ENCODE data around the gene NOL4L. TPM values are rescaled to one million over a fixed set of nuclear protein-coding genes. Genes with fewer than 3 reads are reported as not detected.

Gene NOL4L
- total RNA-seq, 4 donors from 2014 or later = 5.8 to 19.4 (median 12.8) TPM

- no peak for TF ChIP-seq EP300 (IDR thresholded peaks at IDR 0.05)
- TF ChIP-seq, protein P1, sequence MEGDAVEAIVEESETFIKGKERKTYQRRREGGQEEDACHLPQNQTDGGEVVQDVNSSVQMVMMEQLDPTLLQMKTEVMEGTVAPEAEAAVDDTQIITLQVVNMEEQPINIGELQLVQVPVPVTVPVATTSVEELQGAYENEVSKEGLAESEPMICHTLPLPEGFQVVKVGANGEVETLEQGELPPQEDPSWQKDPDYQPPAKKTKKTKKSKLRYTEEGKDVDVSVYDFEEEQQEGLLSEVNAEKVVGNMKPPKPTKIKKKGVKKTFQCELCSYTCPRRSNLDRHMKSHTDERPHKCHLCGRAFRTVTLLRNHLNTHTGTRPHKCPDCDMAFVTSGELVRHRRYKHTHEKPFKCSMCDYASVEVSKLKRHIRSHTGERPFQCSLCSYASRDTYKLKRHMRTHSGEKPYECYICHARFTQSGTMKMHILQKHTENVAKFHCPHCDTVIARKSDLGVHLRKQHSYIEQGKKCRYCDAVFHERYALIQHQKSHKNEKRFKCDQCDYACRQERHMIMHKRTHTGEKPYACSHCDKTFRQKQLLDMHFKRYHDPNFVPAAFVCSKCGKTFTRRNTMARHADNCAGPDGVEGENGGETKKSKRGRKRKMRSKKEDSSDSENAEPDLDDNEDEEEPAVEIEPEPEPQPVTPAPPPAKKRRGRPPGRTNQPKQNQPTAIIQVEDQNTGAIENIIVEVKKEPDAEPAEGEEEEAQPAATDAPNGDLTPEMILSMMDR (IDR thresholded peaks at IDR 0.05) = no peak
- TF ChIP-seq POLR2A (IDR thresholded peaks at IDR 0.05; ENCODE audit: low read depth) = no peak
- TF ChIP-seq POLR2AphosphoS5 (IDR thresholded peaks at IDR 0.05) = no peak
- WGBS = 66% methylated on average over 24 of the region's 27 CpGs
- H3K4me1 ChIP-seq = peaks cover 0 to 6% (median 3%) of the 10 kb centered on the region in 4 donors
- DNase-seq (ENCODE audit: extremely low spot score) = no peak
- intact Hi-C loops (cut with DNase I) = no loop called here
- peaks cover 0 to 4% (median 0%) of the 10 kb centered on the region in 4 donors for H3K27me3 ChIP-seq
- H3K4me3 ChIP-seq = no peak overlapping the region
- H3K36me3 ChIP-seq = no peaks in the 10 kb centered on the region
- H3K27ac ChIP-seq (replicated peaks in 1 of 4) = no peak overlapping the region
- no peaks in the 10 kb centered on the region for H3K9me3 ChIP-seq
Measured at GRCh38 chr20:32560989-32561830, 23.9 kb downstream of the NOL4L start.

GRCh38 chr20:32560482-32560988 is 24.6 kb downstream of the NOL4L start:
- TF ChIP-seq POLR2AphosphoS5 (IDR thresholded peaks at IDR 0.05) = no peak
- TF ChIP-seq EP300 (IDR thresholded peaks at IDR 0.05) = no peak
- TF ChIP-seq, protein P1 (IDR thresholded peaks at IDR 0.05) = no peak
- no peak for TF ChIP-seq POLR2A (IDR thresholded peaks at IDR 0.05; ENCODE audit: low read depth)
- Histone ChIP-seq H3K36me3 (no peaks in the 10 kb centered on the region), H3K27me3 (peaks cover 0 to 4% (median 0%) of the 10 kb centered on the region in 4 donors), H3K4me3 (no peak overlapping the region), H3K9me3 (no peaks in the 10 kb centered on the region), H3K4me1 (peaks cover 0 to 6% (median 3%) of the 10 kb centered on the region in 4 donors), H3K27ac (replicated peaks in 1 of 4) (no peak overlapping the region)
- WGBS = 100% methylated on average over 1 of the region's 9 CpGs
- intact Hi-C loops (cut with DNase I) = no loop called here
- no peak for DNase-seq (ENCODE audit: extremely low spot score)

GRCh38 chr20:32559753-32560380 is 25.3 kb downstream of the NOL4L start:
- Histone ChIP-seq H3K36me3 (no peaks in the 10 kb centered on the region), H3K9me3 (no peaks in the 10 kb centered on the region), H3K4me3 (no peak overlapping the region), H3K27me3 (peaks cover 0 to 4% (median 0%) of the 10 kb centered on the region in 4 donors), H3K27ac (replicated peaks in 1 of 4) (no peak overlapping the region), H3K4me1 (peaks cover 0 to 5% (median under 1%) of the 10 kb centered on the region in 4 donors)
- TF ChIP-seq EP300 (IDR thresholded peaks at IDR 0.05) (no peak), POLR2A (IDR thresholded peaks at IDR 0.05; ENCODE audit: low read depth) (no peak), POLR2AphosphoS5 (IDR thresholded peaks at IDR 0.05) (no peak)
- TF ChIP-seq, protein P1 (IDR thresholded peaks at IDR 0.05) = no peak
- intact Hi-C loops (cut with DNase I) = no loop called here
- WGBS = 83% methylated on average over 1 of the region's 21 CpGs
- DNase-seq (ENCODE audit: extremely low spot score) = no peak

DNA sequence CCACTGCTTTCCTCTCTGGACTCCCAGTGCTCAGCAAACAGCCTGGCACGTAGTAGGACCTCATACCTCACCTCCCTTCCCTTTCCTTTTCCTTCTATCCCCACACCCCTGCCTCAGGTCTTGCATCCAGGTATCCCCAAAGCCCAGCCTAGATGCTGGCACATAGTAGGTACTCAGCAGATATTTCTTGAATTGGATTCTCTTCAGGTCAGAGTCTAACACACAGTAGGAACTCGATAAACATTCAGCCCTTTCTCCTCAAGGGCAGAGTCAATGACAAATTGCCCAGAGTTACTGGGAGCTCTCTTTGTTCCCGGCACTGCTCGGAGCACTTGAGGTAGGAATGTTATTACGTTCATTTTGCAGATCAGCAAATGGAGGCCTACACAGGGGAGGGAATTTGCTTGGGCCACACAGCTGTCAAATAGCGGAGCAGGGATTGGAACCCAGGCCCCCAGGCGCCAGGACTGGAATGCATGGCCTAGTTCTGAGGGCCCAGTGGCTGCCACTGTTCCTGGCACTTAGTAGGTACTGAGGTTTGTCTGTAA is 25.9 kb downstream of the NOL4L start:
- WGBS = 92% methylated on average over 7 of the region's 7 CpGs
- TF ChIP-seq POLR2AphosphoS5 (IDR thresholded peaks at IDR 0.05) = no peak
- TF ChIP-seq EP300 (IDR thresholded peaks at IDR 0.05) = no peak
- TF ChIP-seq, protein P1 (IDR thresholded peaks at IDR 0.05) = no peak
- H3K36me3 ChIP-seq = no peaks in the 10 kb centered on the region
- peaks cover 0 to 5% (median 0%) of the 10 kb centered on the region in 4 donors for H3K4me1 ChIP-seq
- H3K27ac ChIP-seq (replicated peaks in 1 of 4) = no peak overlapping the region
- H3K27me3 ChIP-seq = peaks cover 0 to 4% (median 0%) of the 10 kb centered on the region in 4 donors
- intact Hi-C loops (cut with DNase I) = no loop called here
- H3K9me3 ChIP-seq = no peaks in the 10 kb centered on the region
- no peak overlapping the region for H3K4me3 ChIP-seq
- DNase-seq (ENCODE audit: extremely low spot score) = no peak
